ENCODE data around the gene TMEM14A. TPM values are rescaled to one million over a fixed set of nuclear protein-coding genes. Genes with fewer than 3 reads are reported as not detected.

TMEM14A gene
- polyA plus RNA-seq, 1 donor (not counting 4 experiments of a cell fraction or from before 2014, with no cell fraction given), result 44.2 TPM

DNA sequence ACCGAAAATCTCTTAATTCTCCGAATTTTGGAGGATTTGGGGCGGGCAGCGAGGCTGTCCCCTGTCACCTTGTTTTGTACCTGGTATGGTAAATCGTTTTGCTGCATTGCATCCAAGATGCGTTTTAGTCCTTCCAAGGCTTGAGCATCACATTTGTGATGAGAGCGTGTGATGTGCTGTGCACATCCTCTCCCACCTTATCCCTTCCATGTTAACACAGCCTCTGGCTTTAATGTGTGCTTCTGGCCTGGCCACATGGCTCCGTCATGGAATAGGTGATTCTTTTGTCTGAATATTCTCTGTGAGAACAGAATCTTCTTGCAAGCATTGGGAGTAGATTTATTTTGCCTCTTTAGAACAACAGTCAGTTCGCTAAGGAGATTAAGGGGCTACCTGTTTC is 763 bp downstream of the TMEM14A start:
- H3K4me1 ChIP-seq (ENCODE audit: control insufficient read depth, extremely low read depth, insufficient read depth, low read length), result peaks cover 25% of the 10 kb centered on the region
- H3K9ac ChIP-seq (ENCODE audit: control insufficient read depth, extremely low read depth, insufficient read depth, low read length), result peak overlapping the region; percentile 74
- FAIRE-seq (no peak), DNase-seq (ENCODE audit: low read depth, low spot score) (no peak)
- dilution Hi-C loops (cut with MboI; ENCODE audit: extremely low pct_ligation_motif_present, low sequenced_read_pairs), result loop anchor here (25.0 kb wide), 1 partner anchor 259 kb away; the partner anchor contains the start of gene EFHC1
- peak overlapping the region; percentile 63 to 89 (median 83) for H3K4me3 ChIP-seq (ENCODE audit: control insufficient read depth in 2 of 3, extremely low read depth in 1 of 3, insufficient read depth in 2 of 3, low read depth in 1 of 3, low read length in 3 of 3)
- H3K27me3 ChIP-seq (ENCODE audit: control insufficient read depth, extremely low read depth, insufficient read depth, low read length), result no peaks in the 10 kb centered on the region
- H3K9me3 ChIP-seq (ENCODE audit: control insufficient read depth, low read depth, low read length), result no peaks in the 10 kb centered on the region
- H3K4me2 ChIP-seq (ENCODE audit: control insufficient read depth, extremely low read depth, insufficient read depth, low read depth, low read length), result peak overlapping the region; percentile 94
- peak overlapping the region; percentile 54 for H3K27ac ChIP-seq (ENCODE audit: control insufficient read depth, insufficient read depth, low read length)
- TF ChIP-seq, protein P1, sequence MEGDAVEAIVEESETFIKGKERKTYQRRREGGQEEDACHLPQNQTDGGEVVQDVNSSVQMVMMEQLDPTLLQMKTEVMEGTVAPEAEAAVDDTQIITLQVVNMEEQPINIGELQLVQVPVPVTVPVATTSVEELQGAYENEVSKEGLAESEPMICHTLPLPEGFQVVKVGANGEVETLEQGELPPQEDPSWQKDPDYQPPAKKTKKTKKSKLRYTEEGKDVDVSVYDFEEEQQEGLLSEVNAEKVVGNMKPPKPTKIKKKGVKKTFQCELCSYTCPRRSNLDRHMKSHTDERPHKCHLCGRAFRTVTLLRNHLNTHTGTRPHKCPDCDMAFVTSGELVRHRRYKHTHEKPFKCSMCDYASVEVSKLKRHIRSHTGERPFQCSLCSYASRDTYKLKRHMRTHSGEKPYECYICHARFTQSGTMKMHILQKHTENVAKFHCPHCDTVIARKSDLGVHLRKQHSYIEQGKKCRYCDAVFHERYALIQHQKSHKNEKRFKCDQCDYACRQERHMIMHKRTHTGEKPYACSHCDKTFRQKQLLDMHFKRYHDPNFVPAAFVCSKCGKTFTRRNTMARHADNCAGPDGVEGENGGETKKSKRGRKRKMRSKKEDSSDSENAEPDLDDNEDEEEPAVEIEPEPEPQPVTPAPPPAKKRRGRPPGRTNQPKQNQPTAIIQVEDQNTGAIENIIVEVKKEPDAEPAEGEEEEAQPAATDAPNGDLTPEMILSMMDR (optimal IDR thresholded peaks at IDR 0.05 in 1 of 3, IDR thresholded peaks at IDR 0.05 in 1 of 3, conservative IDR thresholded peaks at IDR 0.05 in 1 of 3; ENCODE audit: extremely low read depth in 1 of 3, insufficient read depth in 2 of 3, low read length in 3 of 3), result no peak
- peaks cover 2% of the 10 kb centered on the region for H3K9me1 ChIP-seq (ENCODE audit: control insufficient read depth, extremely low read depth, insufficient read depth, low read length)
- peaks cover 3% of the 10 kb centered on the region for H3K79me2 ChIP-seq (ENCODE audit: control insufficient read depth, insufficient read depth, low read length)
- H3K36me3 ChIP-seq (ENCODE audit: control insufficient read depth in 2 of 2, extremely low read depth in 1 of 2, insufficient read depth in 2 of 2, low read length in 2 of 2), result no peaks in the 10 kb centered on the region
- H2AFZ ChIP-seq (ENCODE audit: control insufficient read depth, low read length), result no peak overlapping the region
- H4K20me1 ChIP-seq (ENCODE audit: control insufficient read depth, extremely low read depth, insufficient read depth, low read length), result no peaks in the 10 kb centered on the region

DNA sequence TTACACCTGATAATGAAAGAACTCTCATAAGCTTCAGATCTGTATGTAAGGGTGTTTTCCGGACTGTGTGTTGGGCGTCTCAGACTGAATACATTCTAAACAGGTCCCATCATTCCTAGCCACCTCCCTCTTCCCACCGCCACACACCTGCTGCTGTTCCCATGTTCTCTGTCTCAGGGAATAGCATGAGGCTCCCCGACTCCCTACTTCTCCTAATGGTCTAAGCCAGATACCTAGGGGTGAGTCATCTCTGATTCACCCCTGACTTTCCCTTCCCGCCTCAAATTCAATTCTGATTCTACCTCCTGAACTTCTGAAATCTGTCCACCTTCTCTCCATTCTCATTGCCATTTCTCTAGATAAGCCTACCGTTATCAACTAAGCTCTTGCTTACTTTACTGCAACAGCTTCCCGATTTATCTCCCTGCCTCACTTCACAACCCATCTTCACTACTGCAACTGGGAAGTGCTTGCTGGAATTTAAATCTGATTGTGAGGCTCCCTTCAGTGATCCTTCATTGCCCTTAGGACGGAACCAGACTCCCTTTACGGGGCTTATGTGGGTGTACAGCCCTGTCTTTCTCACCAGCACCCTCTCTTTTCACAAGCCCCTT is 1.6 kb downstream of the TMEM14A start:
- peaks cover 25% of the 10 kb centered on the region for H3K4me1 ChIP-seq (ENCODE audit: control insufficient read depth, extremely low read depth, insufficient read depth, low read length)
- dilution Hi-C loops (cut with MboI; ENCODE audit: extremely low pct_ligation_motif_present, low sequenced_read_pairs), result loop anchor here (25.0 kb wide), 1 partner anchor 260 kb away; the partner anchor contains the start of gene EFHC1
- H3K27me3 ChIP-seq (ENCODE audit: control insufficient read depth, extremely low read depth, insufficient read depth, low read length), result no peaks in the 10 kb centered on the region
- DNase-seq (ENCODE audit: low read depth, low spot score) (peak; percentile 28), FAIRE-seq (peak; percentile 44)
- no peak for TF ChIP-seq EZH2 (IDR thresholded peaks at IDR 0.05; ENCODE audit: low read length)
- TF ChIP-seq, protein P1 (optimal IDR thresholded peaks at IDR 0.05 in 1 of 3, IDR thresholded peaks at IDR 0.05 in 1 of 3, conservative IDR thresholded peaks at IDR 0.05 in 1 of 3; ENCODE audit: extremely low read depth in 1 of 3, insufficient read depth in 2 of 3, low read length in 3 of 3), result no peak
- peaks cover 0 to 2% of the 10 kb centered on the region in 2 experiments for H3K36me3 ChIP-seq (ENCODE audit: control insufficient read depth in 2 of 2, extremely low read depth in 1 of 2, insufficient read depth in 2 of 2, low read length in 2 of 2)
- H4K20me1 ChIP-seq (ENCODE audit: control insufficient read depth, extremely low read depth, insufficient read depth, low read length), result no peaks in the 10 kb centered on the region
- H3K4me3 ChIP-seq (ENCODE audit: control insufficient read depth in 2 of 3, extremely low read depth in 1 of 3, insufficient read depth in 2 of 3, low read depth in 1 of 3, low read length in 3 of 3), result no peak overlapping the region
- peak overlapping the region; percentile 94 for H3K4me2 ChIP-seq (ENCODE audit: control insufficient read depth, extremely low read depth, insufficient read depth, low read depth, low read length)
- no peak overlapping the region for H3K27ac ChIP-seq (ENCODE audit: control insufficient read depth, insufficient read depth, low read length)
- H3K79me2 ChIP-seq (ENCODE audit: control insufficient read depth, insufficient read depth, low read length), result peaks cover 3% of the 10 kb centered on the region
- H3K9me1 ChIP-seq (ENCODE audit: control insufficient read depth, extremely low read depth, insufficient read depth, low read length), result peaks cover 2% of the 10 kb centered on the region
- H3K9me3 ChIP-seq (ENCODE audit: control insufficient read depth, low read depth, low read length), result no peaks in the 10 kb centered on the region
- no peak overlapping the region for H2AFZ ChIP-seq (ENCODE audit: control insufficient read depth, low read length)
- no peak overlapping the region for H3K9ac ChIP-seq (ENCODE audit: control insufficient read depth, extremely low read depth, insufficient read depth, low read length)

Data from keratinocyte (primary cell).